T-cell (primary cell): ENCODE measurements around the gene P2RY14. TPM values are rescaled to one million over a fixed set of nuclear protein-coding genes. Genes with fewer than 3 reads are reported as not detected.
A peak's percentile ranks its signal among the peaks of the same experiment; 100 is the strongest.

Experiments
- ATAC-seq, 4 experiments: fragments of 200-7000 bp in 3 of 4; fragments of 150-1000 bp in 1 of 4; cut with Tn5 transposase; replicated peaks in 1 of 4; 1 replicate in 3 of 4; 2 replicates in 1 of 4; pipeline ENCODE4 v1.10.0; 2021; ENCODE audit warnings: moderate library complexity in 3 of 4, mild to moderate bottlenecking in 2 of 4, moderate number of reproducible peaks in 1 of 4
- CTCF ChIA-PET, 2 donors: fragments of 300-600 bp; sonication (Branson Sonifier 250); formaldehyde crosslinking; loops; one replicate each; lab custom pipeline; 2022; ENCODE audit warnings: antibody characterized with exemption in 2 of 2; lab: Charles Lee
- POLR2A ChIA-PET, 2 donors: fragments of 300-600 bp; sonication (Branson Sonifier 250); formaldehyde crosslinking; loops; one replicate each; lab custom pipeline; 2022; ENCODE audit warnings: antibody characterized with exemption in 2 of 2; lab: Charles Lee
- DNase-seq, 35 experiments: peaks; one replicate each; pipeline versions ENCODE4 v3.0.0 to v3.0.0-alpha.2; 2013 to 2023
- H3K27ac ChIP-seq: one replicate; pipeline ENCODE4 v1.5.1; 2013; ENCODE audit warnings: low read length
- H3K27me3 ChIP-seq, 2 experiments: replicated peaks in 1 of 2; 1 replicate in 1 of 2; 2 replicates in 1 of 2; pipeline versions ENCODE4 v1.6.1 to v1.7.0; 2013; ENCODE audit warnings: low read length in 1 of 2, mixed read lengths in 1 of 2; ENCODE audit not compliant: control insufficient read depth in 2 of 2, insufficient read depth in 2 of 2; ENCODE audit errors: extremely low read depth in 1 of 2
- H3K36me3 ChIP-seq, 2 donors: 1 replicate in 1 of 2; 2 replicates in 1 of 2; pipeline versions ENCODE4 v1.6.1 to v1.7.0; 2013; ENCODE audit warnings: low read length in 1 of 2; ENCODE audit not compliant: control insufficient read depth in 2 of 2, insufficient read depth in 1 of 2; ENCODE audit errors: extremely low read depth in 1 of 2
- H3K4me1 ChIP-seq, 2 experiments: 1 replicate in 1 of 2; 2 replicates in 1 of 2; pipeline versions ENCODE4 v1.6.1 to v1.7.0; 2013; ENCODE audit warnings: low read length in 2 of 2, mixed read lengths in 1 of 2; ENCODE audit not compliant: insufficient read depth in 2 of 2, control insufficient read depth in 1 of 2; ENCODE audit errors: extremely low read depth in 1 of 2
- H3K4me3 ChIP-seq, 2 donors: 1 replicate in 1 of 2; 2 replicates in 1 of 2; pipeline versions ENCODE4 v1.5.1 to v1.7.0; 2013; ENCODE audit warnings: mild to moderate bottlenecking in 2 of 2, low read length in 1 of 2, moderate library complexity in 1 of 2; ENCODE audit not compliant: control insufficient read depth in 1 of 2; ENCODE audit errors: extremely low read depth in 1 of 2
- H3K9me3 ChIP-seq: 2 replicates; pipeline ENCODE4 v1.7.0; 2013
- H3K27ac Mint-ChIP-seq, 2 donors: one replicate each; pipeline ENCODE4 v1.8.0; 2020 to 2021; ENCODE audit warnings: mild to moderate bottlenecking in 2 of 2, mixed read lengths in 2 of 2
- H3K27me3 Mint-ChIP-seq, 2 donors: one replicate each; pipeline ENCODE4 v1.8.0; 2021 to 2022; ENCODE audit warnings: mixed read lengths in 2 of 2
- H3K36me3 Mint-ChIP-seq: one replicate; pipeline ENCODE4 v1.8.0; 2021; ENCODE audit warnings: mixed read lengths
- H3K4me1 Mint-ChIP-seq, 3 donors: one replicate each; pipeline ENCODE4 v1.8.0; 2020 to 2022; ENCODE audit warnings: mixed read lengths in 3 of 3, mild to moderate bottlenecking in 1 of 3
- H3K4me3 Mint-ChIP-seq, 3 donors: one replicate each; pipeline ENCODE4 v1.8.0; 2020 to 2022; ENCODE audit warnings: mild to moderate bottlenecking in 3 of 3, mixed read lengths in 3 of 3, moderate library complexity in 3 of 3
- H3K9me3 Mint-ChIP-seq, 3 donors: one replicate each; pipeline ENCODE4 v1.8.0; 2020 to 2022; ENCODE audit warnings: mixed read lengths in 3 of 3
- WGBS: methylation state at CpG from one replicate; pipeline ENCODE4 v1.1.5; 2013; ENCODE audit warnings: missing lambda C conversion rate; ENCODE audit not compliant: insufficient coverage; 5-methylcytosine and 5-hydroxymethylcytosine counted together
- total RNA-seq, 35 experiments: library from RNA in 6 of 35; stranded (reverse) in 6 of 35; fragments of 120-200 nt in 1 of 35; gene quantifications; one replicate each; pipeline versions ENCODE4 v1.2.1 to v1.2.4 and lab custom pipeline; 2013 to 2026

The P2RY14 gene
- total RNA-seq, 5 donors from 2014 or later (not counting 1 experiment from before 2014, with no cell fraction given) = 0.30 to 0.73 (median 0.58) TPM

DNA sequence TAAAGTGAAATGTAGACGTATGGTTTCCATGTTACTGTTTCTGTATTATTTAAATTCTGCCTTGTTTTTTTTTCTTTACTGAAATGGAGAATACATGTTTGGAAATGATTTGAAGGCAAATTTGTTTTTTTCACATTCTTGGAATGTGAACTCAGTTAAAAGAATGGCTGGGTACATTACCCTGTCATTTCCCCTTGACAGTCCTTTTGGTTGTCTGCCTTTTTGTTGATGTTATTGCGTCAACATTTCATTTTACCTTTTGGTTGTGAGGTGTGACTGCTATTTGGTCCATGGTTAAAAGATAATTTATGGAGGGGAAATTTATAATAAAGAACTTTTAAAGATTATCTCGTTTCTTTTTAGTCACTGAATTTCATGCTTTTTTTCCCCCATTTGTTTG is 72.1 kb downstream of the P2RY14 start:
- peaks cover 2% of the 10 kb centered on the region for H3K36me3 Mint-ChIP-seq
- ATAC-seq (no peak), DNase-seq (no peak)
- Histone ChIP-seq H3K27ac (no peak overlapping the region), H3K36me3 (no peaks in the 10 kb centered on the region), H3K4me1 (peaks cover 28 to 61% of the 10 kb centered on the region in 2 experiments), H3K9me3 (no peaks in the 10 kb centered on the region), H3K27me3 (no peaks in the 10 kb centered on the region), H3K4me3 (no peak overlapping the region)
- CTCF ChIA-PET = interaction anchor here in 1 of 2 donors (0.6 kb wide), 1 partner anchor 28 kb away, joined by 3 read pairs; no protein-coding TSS in a partner anchor
- POLR2A ChIA-PET = interaction anchor here in 1 of 2 donors (0.7 kb wide), 1 partner anchor 75 kb away, joined by 4 read pairs; no protein-coding TSS in a partner anchor
- H3K4me3 Mint-ChIP-seq = peak overlapping the region in 1 of 3 donors; percentile 64
- H3K27me3 Mint-ChIP-seq = no peaks in the 10 kb centered on the region
- H3K27ac Mint-ChIP-seq = peak overlapping the region; percentile 91 to 99
- H3K9me3 Mint-ChIP-seq = no peaks in the 10 kb centered on the region
- peaks cover 79 to 87% (median 80%) of the 10 kb centered on the region in 3 donors for H3K4me1 Mint-ChIP-seq
- WGBS = no CpG with 5 or more reads among the region's 3 CpGs

- peaks cover 25 to 61% of the 10 kb centered on the region in 2 experiments for H3K4me1 ChIP-seq
- Mint-ChIP-seq H3K9me3 (no peaks in the 10 kb centered on the region), H3K27ac (peak overlapping the region; percentile 91 to 99), H3K36me3 (peaks cover 7% of the 10 kb centered on the region), H3K27me3 (no peaks in the 10 kb centered on the region), H3K4me1 (peaks cover 78 to 87% (median 79%) of the 10 kb centered on the region in 3 donors), H3K4me3 (peak overlapping the region; percentile 32 to 64 (median 48))
- CTCF ChIA-PET = interaction anchor here (0.6 to 1.3 kb wide), 4 partner anchors 23 to 68 kb away, joined by 3 to 5 read pairs (median 3); no protein-coding TSS in a partner anchor
- peak overlapping the region; percentile 89 for H3K27ac ChIP-seq
- no peaks in the 10 kb centered on the region for H3K27me3 ChIP-seq
- H3K9me3 ChIP-seq = no peaks in the 10 kb centered on the region
- 72% methylated on average over 4 of the region's 6 CpGs for WGBS
- H3K4me3 ChIP-seq = no peak overlapping the region
- H3K36me3 ChIP-seq = no peaks in the 10 kb centered on the region
- DNase-seq (no peak), ATAC-seq (no peak)
- POLR2A ChIA-PET = interaction anchor here (0.5 to 1.0 kb wide), 3 partner anchors 9 to 37 kb away, joined by 3 to 6 read pairs (median 3); no protein-coding TSS in a partner anchor
These were observed 72.9 kb downstream of the P2RY14 start for GRCh38 chr3:151205482-151205881.

DNA sequence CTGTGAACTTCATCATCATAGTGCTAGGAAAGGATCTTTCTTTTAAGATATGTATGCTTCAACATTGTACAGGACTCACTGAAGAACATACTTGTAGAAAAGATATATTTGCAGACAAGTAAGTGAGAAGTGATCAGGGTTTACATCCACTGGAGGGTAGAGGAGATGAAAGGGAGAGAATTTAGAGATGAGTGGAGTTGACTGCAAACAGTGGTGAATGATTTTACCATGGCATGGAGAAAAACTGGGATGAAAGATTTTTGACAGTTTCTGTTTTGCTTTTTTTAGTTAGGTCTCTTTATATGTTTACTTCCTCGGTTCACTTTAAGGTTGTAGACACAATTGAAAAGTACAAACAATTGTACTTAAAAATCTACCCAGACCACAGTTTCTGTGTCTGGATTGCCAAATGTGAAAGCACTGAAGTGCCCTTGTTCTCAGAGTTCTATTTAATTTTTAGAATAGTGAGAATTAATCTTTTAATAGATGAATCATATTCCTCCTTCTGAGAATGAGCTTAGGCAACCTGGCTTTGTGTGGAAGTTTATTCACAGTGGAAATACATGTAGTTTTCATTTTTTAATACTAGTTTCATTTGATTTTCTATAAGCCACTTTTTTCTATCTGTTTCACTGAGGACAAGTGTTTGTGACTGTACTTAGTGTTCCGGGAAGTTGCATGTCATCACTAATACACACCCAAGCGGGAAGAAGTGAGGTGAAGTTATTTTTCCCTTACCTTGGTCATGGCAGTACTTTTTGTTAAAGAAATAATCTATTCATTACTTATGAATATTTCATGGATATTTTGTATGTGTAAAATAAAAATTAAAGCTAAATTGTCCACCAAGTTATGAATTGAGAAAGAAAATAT is 73.6 kb downstream of the P2RY14 start:
- H3K4me3 ChIP-seq = no peak overlapping the region
- H3K4me3 Mint-ChIP-seq = peak overlapping the region; percentile 48 to 64 (median 61)
- CTCF ChIA-PET = interaction anchor here (0.6 to 1.3 kb wide), 5 partner anchors 23 to 68 kb away, joined by 3 to 5 read pairs (median 3); no protein-coding TSS in a partner anchor
- peak overlapping the region; percentile 89 for H3K27ac ChIP-seq
- H3K27me3 ChIP-seq = no peaks in the 10 kb centered on the region
- DNase-seq (peak in 1 of 35 experiments; percentile 39), ATAC-seq (no peak)
- no peaks in the 10 kb centered on the region for H3K27me3 Mint-ChIP-seq
- peaks cover 24 to 59% of the 10 kb centered on the region in 2 experiments for H3K4me1 ChIP-seq
- POLR2A ChIA-PET = interaction anchor here (0.9 to 1.0 kb wide), 2 partner anchors 10 to 36 kb away, joined by 3 read pairs; no protein-coding TSS in a partner anchor
- no peaks in the 10 kb centered on the region for H3K36me3 ChIP-seq
- peaks cover 77 to 87% (median 77%) of the 10 kb centered on the region in 3 donors for H3K4me1 Mint-ChIP-seq
- no peaks in the 10 kb centered on the region for H3K9me3 Mint-ChIP-seq
- WGBS = no CpG with 5 or more reads among the region's 3 CpGs
- H3K36me3 Mint-ChIP-seq = peaks cover 8% of the 10 kb centered on the region
- no peaks in the 10 kb centered on the region for H3K9me3 ChIP-seq
- peak overlapping the region; percentile 91 to 99 for H3K27ac Mint-ChIP-seq

GRCh38 chr3:151203051-151203420 is 75.3 kb downstream of the P2RY14 start, which contains the start of gene GPR171:
TSS of gene GPR171 (minus strand) at chr3:151203216. CDS start at chr3:151199386, 3,830 bp downstream.
- DNase-seq (peak in 34 of 35 experiments; percentile 41 to 85 (median 64)), ATAC-seq (peak; percentile 85 to 94 (median 88))
- H3K4me3 ChIP-seq = peak within 1 kb of the TSS; percentile 59 to 80
- peak within 1 kb of the TSS; percentile 89 for H3K27ac ChIP-seq
- peaks cover 0 to 2% (median 0%) of the 10 kb centered on the region in 3 donors for H3K9me3 Mint-ChIP-seq
- H3K4me1 ChIP-seq = peaks cover 31 to 56% of the 10 kb centered on the region in 2 experiments
- H3K9me3 ChIP-seq = peaks cover 4% of the 10 kb centered on the region
- CTCF ChIA-PET = interaction anchor here (0.6 to 3.9 kb wide), 9 partner anchors 20 to 1094 kb away, joined by 3 to 16 read pairs (median 4); partner anchors contain the start of gene P2RY14 (in 1 of the 2)
- H3K4me3 Mint-ChIP-seq = peak within 1 kb of the TSS; percentile 70 to 78 (median 70)
- no peaks in the 10 kb centered on the region for H3K27me3 Mint-ChIP-seq
- no CpG with 5 or more reads among the region's 3 CpGs for WGBS
- peaks cover 76 to 85% (median 77%) of the 10 kb centered on the region in 3 donors for H3K4me1 Mint-ChIP-seq
- H3K36me3 Mint-ChIP-seq = peaks cover 24% of the 10 kb centered on the region
- H3K36me3 ChIP-seq = peaks cover 5 to 14% of the 10 kb centered on the region in 2 donors
- no peaks in the 10 kb centered on the region for H3K27me3 ChIP-seq
- POLR2A ChIA-PET = interaction anchor here (0.5 to 1.7 kb wide), 6 partner anchors 21 to 1066 kb away, joined by 3 to 7 read pairs (median 4); partner anchors contain the start of genes MBNL1 (in 1 of the 2) and SIAH2 (in 1 of the 2)
- H3K27ac Mint-ChIP-seq = peak within 1 kb of the TSS; percentile 99

DNA sequence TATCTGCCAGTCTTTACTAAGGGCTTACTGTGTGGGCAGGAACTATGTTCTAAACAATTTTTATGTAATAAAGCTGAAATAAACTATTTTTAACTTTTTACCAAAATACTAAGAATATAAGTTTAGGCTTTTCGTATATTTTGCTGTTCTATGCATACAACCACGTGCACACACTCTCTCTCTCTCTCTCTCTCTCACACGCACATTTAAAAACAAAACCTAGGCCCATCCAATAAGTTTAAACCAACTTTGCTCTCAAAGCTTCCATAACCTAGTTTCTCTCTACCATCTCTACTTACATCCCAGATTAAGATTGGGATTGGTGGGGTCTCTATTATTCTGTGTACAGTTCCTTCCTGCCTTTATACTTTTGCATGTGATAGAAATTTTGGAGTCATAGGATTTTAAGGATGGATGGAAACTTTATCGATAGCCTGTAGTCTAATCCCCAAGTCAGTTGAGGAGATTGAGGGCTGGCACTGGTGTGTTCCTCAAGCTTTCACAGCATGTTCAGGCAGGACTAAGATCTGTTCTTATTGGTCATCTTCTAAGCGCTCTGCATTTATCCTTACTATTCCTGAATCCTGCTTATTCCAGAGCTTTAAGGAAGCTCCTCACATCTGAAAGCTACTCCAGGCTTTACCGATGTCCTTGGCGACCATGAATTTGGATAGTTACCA is 77.2 kb downstream of the P2RY14 start:
- POLR2A ChIA-PET = interaction anchor here (0.6 to 1.5 kb wide), 5 partner anchors 17 to 925 kb away, joined by 3 read pairs; no protein-coding TSS in a partner anchor
- ATAC-seq (peak in 2 of 4 experiments; percentile 21 to 24), DNase-seq (peak in 1 of 35 experiments; percentile 48)
- Mint-ChIP-seq H3K4me3 (peak overlapping the region; percentile 70 to 78 (median 70)), H3K4me1 (peaks cover 67 to 71% (median 68%) of the 10 kb centered on the region in 3 donors), H3K27me3 (no peaks in the 10 kb centered on the region), H3K9me3 (peaks cover 0 to 2% (median 0%) of the 10 kb centered on the region in 3 donors), H3K36me3 (peaks cover 28% of the 10 kb centered on the region), H3K27ac (peak overlapping the region; percentile 99)
- CTCF ChIA-PET = interaction anchor here (0.8 to 3.9 kb wide), 6 partner anchors 18 to 81 kb away, joined by 3 to 16 read pairs (median 4); no protein-coding TSS in a partner anchor
- Histone ChIP-seq H3K4me1 (peaks cover 25 to 43% of the 10 kb centered on the region in 2 experiments), H3K9me3 (peaks cover 4% of the 10 kb centered on the region), H3K27ac (peak overlapping the region; percentile 89), H3K27me3 (no peaks in the 10 kb centered on the region), H3K36me3 (peaks cover 5 to 15% of the 10 kb centered on the region in 2 donors), H3K4me3 (peak overlapping the region; percentile 59 to 80)
- WGBS = 33% methylated on average over 1 of the region's 7 CpGs
